ENCODE measurements around the gene FAM131A. TPM values are rescaled to one million over a fixed set of nuclear protein-coding genes. Genes with fewer than 3 reads are reported as not detected.

The FAM131A gene
- total and polyA plus RNA-seq, 2 donors, result 3.4 to 11.7 TPM

DNA sequence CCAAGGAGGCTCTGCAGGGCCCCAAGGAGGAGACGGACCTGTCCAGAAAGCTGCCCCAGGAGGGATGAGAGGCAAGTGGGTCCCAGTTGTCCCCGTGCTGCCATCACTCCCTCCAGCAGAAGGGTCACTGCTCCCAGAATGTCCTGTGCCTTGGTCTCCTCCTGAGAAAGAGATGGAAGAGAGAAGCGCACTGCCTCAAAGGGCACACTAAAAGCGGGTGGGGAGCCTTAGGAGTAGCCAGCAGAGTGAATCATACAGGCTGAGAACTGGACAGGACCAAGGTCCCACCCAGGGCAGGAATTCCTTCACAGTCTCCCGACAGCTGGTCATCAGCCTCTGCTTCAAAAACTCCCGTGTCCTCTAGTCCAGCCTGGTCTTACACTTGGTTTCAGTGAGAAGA lies 36.0 kb downstream of the FAM131A start:
- Histone ChIP-seq H3K27me3 (ENCODE audit: control insufficient read depth in 2 of 2, insufficient read depth in 1 of 2, low read length in 1 of 2) (peaks cover 16 to 39% of the 10 kb centered on the region in 2 donors), H3K27ac (ENCODE audit: low read depth in 1 of 2, low read length in 1 of 2) (no peak overlapping the region), H3K4me3 (ENCODE audit: low read length in 2 of 2) (no peak overlapping the region), H3K4me1 (ENCODE audit: control insufficient read depth in 2 of 2, insufficient read depth in 2 of 2, low read length in 2 of 2) (peaks cover 0 to 11% of the 10 kb centered on the region in 2 donors), H3K36me3 (ENCODE audit: control insufficient read depth in 2 of 2, insufficient read depth in 2 of 2, low read length in 1 of 2) (peaks cover 4 to 10% of the 10 kb centered on the region in 2 donors), H3K9me3 (ENCODE audit: control insufficient read depth in 2 of 2, insufficient read depth in 1 of 2, low read length in 1 of 2) (no peaks in the 10 kb centered on the region)
- 78% methylated on average over 6 of the region's 6 CpGs for WGBS
- DNase-seq (ENCODE audit: low read depth in 6 of 9, low spot score in 9 of 9), result no peak

DNA sequence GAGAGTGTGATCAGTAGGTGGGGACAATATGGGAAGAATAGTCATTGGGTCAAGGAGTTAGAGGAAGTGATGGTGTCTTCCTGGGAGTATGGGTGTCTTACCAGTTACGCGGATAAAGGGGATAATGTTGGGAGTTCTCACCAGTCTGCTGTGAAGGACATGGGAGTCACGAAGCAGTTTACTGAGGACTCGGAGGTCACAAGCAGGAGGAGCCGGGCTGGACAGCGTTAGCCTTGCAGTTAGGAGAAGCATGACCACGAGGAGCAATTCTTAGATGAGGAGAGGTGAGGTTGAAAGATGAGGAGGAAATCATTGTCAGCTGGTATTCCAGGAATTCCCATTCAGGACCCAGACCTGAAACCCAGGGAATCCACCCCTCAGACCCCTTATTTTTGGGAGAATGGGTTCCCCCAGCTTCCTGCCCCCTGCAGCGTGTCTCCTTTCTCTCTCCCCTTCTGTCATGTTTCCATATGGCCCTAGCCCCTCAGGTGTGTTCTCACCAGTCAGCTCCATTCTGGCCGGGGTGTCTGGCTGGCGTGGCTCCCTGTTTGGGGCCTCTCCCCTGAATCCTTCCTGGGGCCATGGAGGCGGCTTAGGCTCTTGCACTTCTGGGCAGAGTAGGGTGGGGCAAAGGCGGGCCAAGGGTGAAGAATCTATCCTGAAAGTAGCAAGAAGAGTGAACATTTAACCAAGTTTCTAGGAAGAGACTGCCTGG lies 38.5 kb downstream of the FAM131A start:
- Histone ChIP-seq H3K9me3 (ENCODE audit: control insufficient read depth in 2 of 2, insufficient read depth in 1 of 2, low read length in 1 of 2) (no peaks in the 10 kb centered on the region), H3K4me1 (ENCODE audit: control insufficient read depth in 2 of 2, insufficient read depth in 2 of 2, low read length in 2 of 2) (peaks cover 3 to 13% of the 10 kb centered on the region in 2 donors), H3K36me3 (ENCODE audit: control insufficient read depth in 2 of 2, insufficient read depth in 2 of 2, low read length in 1 of 2) (no peaks in the 10 kb centered on the region), H3K27ac (ENCODE audit: low read depth in 1 of 2, low read length in 1 of 2) (no peak overlapping the region), H3K4me3 (ENCODE audit: low read length in 2 of 2) (no peak overlapping the region), H3K27me3 (ENCODE audit: control insufficient read depth in 2 of 2, insufficient read depth in 1 of 2, low read length in 1 of 2) (peaks cover 41 to 57% of the 10 kb centered on the region in 2 donors)
- no peak for DNase-seq (ENCODE audit: low read depth in 6 of 9, low spot score in 9 of 9)
- 91% methylated on average over 12 of the region's 12 CpGs for WGBS

GRCh38 chr3:184377374-184377773 lies 40.0 kb downstream of the FAM131A start:
- WGBS, result 55% methylated on average over 5 of the region's 5 CpGs
- H3K4me1 ChIP-seq (ENCODE audit: control insufficient read depth in 2 of 2, insufficient read depth in 2 of 2, low read length in 2 of 2), result peaks cover 3 to 18% of the 10 kb centered on the region in 2 donors
- H3K4me3 ChIP-seq (ENCODE audit: low read length in 2 of 2), result no peak overlapping the region
- H3K9me3 ChIP-seq (ENCODE audit: control insufficient read depth in 2 of 2, insufficient read depth in 1 of 2, low read length in 1 of 2), result no peaks in the 10 kb centered on the region
- peaks cover 50 to 71% of the 10 kb centered on the region in 2 donors for H3K27me3 ChIP-seq (ENCODE audit: control insufficient read depth in 2 of 2, insufficient read depth in 1 of 2, low read length in 1 of 2)
- H3K36me3 ChIP-seq (ENCODE audit: control insufficient read depth in 2 of 2, insufficient read depth in 2 of 2, low read length in 1 of 2), result no peaks in the 10 kb centered on the region
- no peak for DNase-seq (ENCODE audit: low read depth in 6 of 9, low spot score in 9 of 9)
- H3K27ac ChIP-seq (ENCODE audit: low read depth in 1 of 2, low read length in 1 of 2), result no peak overlapping the region

GRCh38 chr3:184377882-184378445 lies 40.6 kb downstream of the FAM131A start, which contains the start of gene THPO:
Gene THPO, minus strand, starts transcription at chr3:184378207. Its CDS starts 1,948 bp downstream, at chr3:184376259.
- peaks cover 56 to 73% of the 10 kb centered on the region in 2 donors for H3K27me3 ChIP-seq (ENCODE audit: control insufficient read depth in 2 of 2, insufficient read depth in 1 of 2, low read length in 1 of 2)
- no peak within 1 kb of the TSS for H3K27ac ChIP-seq (ENCODE audit: low read depth in 1 of 2, low read length in 1 of 2)
- H3K9me3 ChIP-seq (ENCODE audit: control insufficient read depth in 2 of 2, insufficient read depth in 1 of 2, low read length in 1 of 2), result no peaks in the 10 kb centered on the region
- peaks cover 3 to 18% of the 10 kb centered on the region in 2 donors for H3K4me1 ChIP-seq (ENCODE audit: control insufficient read depth in 2 of 2, insufficient read depth in 2 of 2, low read length in 2 of 2)
- WGBS, result 89% methylated on average over 7 of the region's 7 CpGs
- H3K36me3 ChIP-seq (ENCODE audit: control insufficient read depth in 2 of 2, insufficient read depth in 2 of 2, low read length in 1 of 2), result no peaks in the 10 kb centered on the region
- no peak for DNase-seq (ENCODE audit: low read depth in 6 of 9, low spot score in 9 of 9)
- no peak within 1 kb of the TSS for H3K4me3 ChIP-seq (ENCODE audit: low read length in 2 of 2)

GRCh38 chr3:184378651-184379357 lies 41.4 kb downstream of the FAM131A start:
- WGBS, result 96% methylated on average over 10 of the region's 10 CpGs
- H3K27me3 ChIP-seq (ENCODE audit: control insufficient read depth in 2 of 2, insufficient read depth in 1 of 2, low read length in 1 of 2), result peaks cover 60 to 72% of the 10 kb centered on the region in 2 donors

DNA sequence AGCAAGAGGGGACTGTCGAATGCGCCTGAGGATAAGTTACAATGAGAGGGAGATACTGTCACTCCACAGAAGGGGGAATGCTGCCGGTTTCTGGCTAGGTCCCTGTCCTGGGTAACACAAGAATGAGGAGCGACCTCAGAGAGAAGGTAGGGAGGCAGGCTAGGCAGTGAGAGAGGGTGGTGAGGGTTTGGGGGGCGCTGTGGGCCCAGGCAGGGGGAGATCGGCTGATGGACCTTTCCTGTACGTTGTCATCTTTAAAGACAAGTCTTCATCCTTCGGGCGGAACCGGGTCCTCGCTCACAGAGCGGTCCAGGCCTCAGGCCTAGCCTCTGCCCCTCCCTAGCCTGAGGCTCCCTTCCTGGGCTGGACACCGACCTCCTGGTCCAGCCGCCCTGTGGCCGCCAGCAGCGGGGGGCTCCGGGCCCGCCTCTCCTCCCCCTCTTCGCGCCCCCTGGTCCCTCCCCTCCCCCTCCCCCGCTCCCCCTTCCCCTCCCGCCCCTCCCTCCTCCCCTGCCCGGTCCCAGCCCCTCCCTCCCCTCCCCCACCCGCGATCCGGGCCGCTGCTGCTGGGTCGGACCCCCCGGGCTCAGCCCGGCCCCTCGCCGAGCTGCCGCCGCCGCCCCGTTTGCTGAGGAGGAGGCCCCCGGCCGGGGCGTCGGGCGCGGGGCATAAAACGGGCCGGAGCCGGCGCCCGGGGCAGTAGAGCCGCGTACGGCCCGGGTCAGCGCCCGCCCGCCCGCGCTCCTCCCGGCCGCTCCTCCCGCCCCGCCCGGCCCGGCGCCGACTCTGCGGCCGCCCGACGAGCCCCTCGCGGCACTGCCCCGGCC lies 42.2 kb downstream of the FAM131A start, which contains the start of gene CHRD:
Gene CHRD (plus strand): TSS at position 697 of the 827 bp plus-strand sequence. CDS start 265 bp downstream, outside the sequence.
- Histone ChIP-seq H3K4me1 (ENCODE audit: control insufficient read depth in 2 of 2, insufficient read depth in 2 of 2, low read length in 2 of 2) (peaks cover 3 to 18% of the 10 kb centered on the region in 2 donors), H3K4me3 (ENCODE audit: low read length in 2 of 2) (peak within 1 kb of the TSS in 1 of 2 donors; percentile 49), H3K36me3 (ENCODE audit: control insufficient read depth in 2 of 2, insufficient read depth in 2 of 2, low read length in 1 of 2) (no peaks in the 10 kb centered on the region), H3K9me3 (ENCODE audit: control insufficient read depth in 2 of 2, insufficient read depth in 1 of 2, low read length in 1 of 2) (no peaks in the 10 kb centered on the region), H3K27ac (ENCODE audit: low read depth in 1 of 2, low read length in 1 of 2) (no peak within 1 kb of the TSS), H3K27me3 (ENCODE audit: control insufficient read depth in 2 of 2, insufficient read depth in 1 of 2, low read length in 1 of 2) (peaks cover 60 to 79% of the 10 kb centered on the region in 2 donors)
- 28% methylated on average over 65 of the region's 71 CpGs for WGBS
- DNase-seq (ENCODE audit: low read depth in 6 of 9, low spot score in 9 of 9), result no peak

More at GRCh38 chr3:184378651-184379357, 41.4 kb downstream of the FAM131A start:
- Histone ChIP-seq H3K4me1 (ENCODE audit: control insufficient read depth in 2 of 2, insufficient read depth in 2 of 2, low read length in 2 of 2) (peaks cover 3 to 18% of the 10 kb centered on the region in 2 donors), H3K27ac (ENCODE audit: low read depth in 1 of 2, low read length in 1 of 2) (no peak overlapping the region), H3K36me3 (ENCODE audit: control insufficient read depth in 2 of 2, insufficient read depth in 2 of 2, low read length in 1 of 2) (no peaks in the 10 kb centered on the region), H3K9me3 (ENCODE audit: control insufficient read depth in 2 of 2, insufficient read depth in 1 of 2, low read length in 1 of 2) (no peaks in the 10 kb centered on the region), H3K4me3 (ENCODE audit: low read length in 2 of 2) (no peak overlapping the region)
- no peak for DNase-seq (ENCODE audit: low read depth in 6 of 9, low spot score in 9 of 9)

DNA sequence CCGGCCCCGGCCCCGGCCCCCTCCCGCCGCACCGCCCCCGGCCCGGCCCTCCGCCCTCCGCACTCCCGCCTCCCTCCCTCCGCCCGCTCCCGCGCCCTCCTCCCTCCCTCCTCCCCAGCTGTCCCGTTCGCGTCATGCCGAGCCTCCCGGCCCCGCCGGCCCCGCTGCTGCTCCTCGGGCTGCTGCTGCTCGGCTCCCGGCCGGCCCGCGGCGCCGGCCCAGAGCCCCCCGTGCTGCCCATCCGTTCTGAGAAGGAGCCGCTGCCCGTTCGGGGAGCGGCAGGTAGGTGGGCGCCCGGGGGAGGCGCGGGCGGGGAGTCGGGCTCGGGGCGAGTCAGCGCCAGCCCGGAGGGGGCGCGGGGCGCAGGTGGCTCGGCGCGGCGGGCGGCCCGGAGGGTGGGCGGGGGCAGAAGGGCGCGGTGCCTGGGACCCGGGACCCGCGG lies 42.8 kb downstream of the FAM131A start:
- 2% methylated on average over 58 of the region's 62 CpGs for whole genome bisulfite sequencing
- Histone ChIP-seq H3K4me3 (ENCODE audit: low read length in 2 of 2) (peak overlapping the region in 1 of 2 donors; percentile 49), H3K36me3 (ENCODE audit: control insufficient read depth in 2 of 2, insufficient read depth in 2 of 2, low read length in 1 of 2) (no peaks in the 10 kb centered on the region), H3K27me3 (ENCODE audit: control insufficient read depth in 2 of 2, insufficient read depth in 1 of 2, low read length in 1 of 2) (peaks cover 60 to 86% of the 10 kb centered on the region in 2 donors), H3K27ac (ENCODE audit: low read depth in 1 of 2, low read length in 1 of 2) (no peak overlapping the region), H3K9me3 (ENCODE audit: control insufficient read depth in 2 of 2, insufficient read depth in 1 of 2, low read length in 1 of 2) (no peaks in the 10 kb centered on the region), H3K4me1 (ENCODE audit: control insufficient read depth in 2 of 2, insufficient read depth in 2 of 2, low read length in 2 of 2) (peaks cover 3 to 18% of the 10 kb centered on the region in 2 donors)
- no peak for DNase-seq (ENCODE audit: low read depth in 6 of 9, low spot score in 9 of 9)

GRCh38 chr3:184380627-184381260 lies 43.3 kb downstream of the FAM131A start:
- H3K4me1 ChIP-seq (ENCODE audit: control insufficient read depth in 2 of 2, insufficient read depth in 2 of 2, low read length in 2 of 2), result peaks cover 3 to 18% of the 10 kb centered on the region in 2 donors
- H3K27me3 ChIP-seq (ENCODE audit: control insufficient read depth in 2 of 2, insufficient read depth in 1 of 2, low read length in 1 of 2), result peaks cover 59 to 87% of the 10 kb centered on the region in 2 donors
- peak overlapping the region in 1 of 2 donors; percentile 49 for H3K4me3 ChIP-seq (ENCODE audit: low read length in 2 of 2)
- no peak overlapping the region for H3K27ac ChIP-seq (ENCODE audit: low read depth in 1 of 2, low read length in 1 of 2)
- 4% methylated on average over 42 of the region's 42 CpGs for WGBS
- no peaks in the 10 kb centered on the region for H3K9me3 ChIP-seq (ENCODE audit: control insufficient read depth in 2 of 2, insufficient read depth in 1 of 2, low read length in 1 of 2)
- DNase-seq (ENCODE audit: low read depth in 6 of 9, low spot score in 9 of 9), result no peak
- no peaks in the 10 kb centered on the region for H3K36me3 ChIP-seq (ENCODE audit: control insufficient read depth in 2 of 2, insufficient read depth in 2 of 2, low read length in 1 of 2)
